ENCODE measurements around the gene TTC13. TPM values are rescaled to one million over a fixed set of nuclear protein-coding genes. Genes with fewer than 3 reads are reported as not detected.
A peak's percentile ranks its signal among the peaks of the same experiment; 100 is the strongest.

The TTC13 gene
- total RNA-seq, 1 experiment from 2014 or later: 20.2 TPM

DNA sequence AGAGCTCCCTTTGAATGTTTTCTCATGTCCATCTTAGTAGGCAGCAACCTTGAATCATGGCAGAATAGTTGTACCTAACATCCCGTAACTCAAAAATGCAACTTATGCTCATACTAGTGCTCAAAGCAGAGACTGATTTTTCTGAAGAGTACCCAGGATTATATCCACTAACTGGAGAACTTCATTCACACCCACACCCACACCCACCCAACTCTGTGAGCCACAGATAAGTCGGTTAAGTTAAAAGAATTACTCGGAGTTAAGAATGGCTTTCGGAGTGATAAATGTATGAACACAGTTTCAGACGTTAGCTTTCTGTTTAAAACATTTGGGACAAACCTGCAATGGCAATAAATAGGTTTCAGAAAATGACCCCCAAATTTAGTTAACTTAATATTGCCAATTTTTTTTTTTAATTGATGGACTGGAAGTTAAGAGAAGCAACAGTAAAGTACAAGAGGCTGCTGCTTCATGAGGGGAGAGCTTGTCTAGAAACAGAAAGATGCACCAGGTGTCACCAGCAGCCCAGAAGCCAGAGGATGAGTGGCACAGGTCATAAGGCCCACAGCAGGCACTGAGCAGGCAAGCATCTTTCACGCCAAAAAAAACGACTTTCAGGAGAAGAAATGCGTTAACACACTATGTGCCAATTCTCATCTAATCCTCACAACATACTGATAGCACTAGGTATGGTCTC lies 61.9 kb downstream of the TTC13 start:
- no peak for ATAC-seq
- BruUV-seq (replicated peaks): no TSS peak
- ChIA-PET POLR2A (ENCODE audit: unreplicated experiment) (no interaction called here), CTCF (no interaction called here)
- H3K9ac ChIP-seq (ENCODE audit: low read length): no peak overlapping the region
- H3K4me2 ChIP-seq (ENCODE audit: low read length): no peak overlapping the region
- intact Hi-C loops (cut with micrococcal nuclease): loop anchor here (1.0 to 5.0 kb wide), 4 partner anchors 50 to 295 kb away; no protein-coding TSS in a partner anchor
- no peaks in the 10 kb centered on the region for H3F3A ChIP-seq (ENCODE audit: low read length, unreplicated experiment)
- H3K36me3 ChIP-seq (ENCODE audit: low read depth, low read length): peaks cover 15% of the 10 kb centered on the region; the same call in 1 of the 2 replicates
- no peak overlapping the region for H2AFZ ChIP-seq (ENCODE audit: low read length)
- H3K9me2 ChIP-seq (replicated peaks; ENCODE audit: low read length): no peaks in the 10 kb centered on the region
- H3K27ac ChIP-seq (ENCODE audit: low read length): no peak overlapping the region
- no peaks in the 10 kb centered on the region for H3K27me3 ChIP-seq (ENCODE audit: low read length)
- H3K9me3 ChIP-seq (ENCODE audit: low read length): no peaks in the 10 kb centered on the region
- H3K4me1 ChIP-seq (ENCODE audit: insufficient read depth, low read length): no peaks in the 10 kb centered on the region
- no peak overlapping the region for H3K4me3 ChIP-seq (ENCODE audit: low read length)
- TF ChIP-seq EZH2 (IDR thresholded peaks at IDR 0.05; ENCODE audit: low read length, unreplicated experiment) (no peak), EZH2phosphoT487 (IDR thresholded peaks at IDR 0.05; ENCODE audit: borderline replicate concordance, low read length) (no peak)
- TF ChIP-seq, protein P1, sequence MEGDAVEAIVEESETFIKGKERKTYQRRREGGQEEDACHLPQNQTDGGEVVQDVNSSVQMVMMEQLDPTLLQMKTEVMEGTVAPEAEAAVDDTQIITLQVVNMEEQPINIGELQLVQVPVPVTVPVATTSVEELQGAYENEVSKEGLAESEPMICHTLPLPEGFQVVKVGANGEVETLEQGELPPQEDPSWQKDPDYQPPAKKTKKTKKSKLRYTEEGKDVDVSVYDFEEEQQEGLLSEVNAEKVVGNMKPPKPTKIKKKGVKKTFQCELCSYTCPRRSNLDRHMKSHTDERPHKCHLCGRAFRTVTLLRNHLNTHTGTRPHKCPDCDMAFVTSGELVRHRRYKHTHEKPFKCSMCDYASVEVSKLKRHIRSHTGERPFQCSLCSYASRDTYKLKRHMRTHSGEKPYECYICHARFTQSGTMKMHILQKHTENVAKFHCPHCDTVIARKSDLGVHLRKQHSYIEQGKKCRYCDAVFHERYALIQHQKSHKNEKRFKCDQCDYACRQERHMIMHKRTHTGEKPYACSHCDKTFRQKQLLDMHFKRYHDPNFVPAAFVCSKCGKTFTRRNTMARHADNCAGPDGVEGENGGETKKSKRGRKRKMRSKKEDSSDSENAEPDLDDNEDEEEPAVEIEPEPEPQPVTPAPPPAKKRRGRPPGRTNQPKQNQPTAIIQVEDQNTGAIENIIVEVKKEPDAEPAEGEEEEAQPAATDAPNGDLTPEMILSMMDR (conservative IDR thresholded peaks at IDR 0.05; ENCODE audit: low read depth, low read length): no peak
- DNase-seq: no peak
- no peaks in the 10 kb centered on the region for H4K20me1 ChIP-seq (ENCODE audit: low read length)
- H3K79me2 ChIP-seq (ENCODE audit: low read length): no peaks in the 10 kb centered on the region

DNA sequence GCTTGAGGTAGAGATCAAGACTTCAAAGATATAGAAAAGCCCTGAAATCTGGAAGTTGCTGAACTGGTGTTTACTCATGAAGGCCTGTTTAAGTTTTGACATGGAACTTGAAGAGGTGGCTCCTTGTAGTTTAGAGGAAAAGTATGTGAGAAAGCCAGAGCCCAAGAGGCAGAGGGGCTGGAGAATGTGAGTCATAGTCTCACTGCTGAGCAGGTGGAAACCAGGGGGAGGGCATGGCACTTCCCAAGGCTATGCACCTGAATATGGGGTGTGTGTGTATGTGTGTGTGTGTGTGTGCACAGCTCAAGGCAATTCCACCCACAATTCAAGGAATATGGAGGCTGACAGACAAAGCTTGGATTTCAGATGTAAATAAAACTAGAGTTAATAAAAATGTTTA lies 63.6 kb downstream of the TTC13 start:
- no peaks in the 10 kb centered on the region for H3K9me3 ChIP-seq (ENCODE audit: low read length)
- ATAC-seq (no peak), DNase-seq (no peak)
- no peak overlapping the region for H3K4me2 ChIP-seq (ENCODE audit: low read length)
- POLR2A ChIA-PET (ENCODE audit: unreplicated experiment): no interaction called here
- intact Hi-C loops (cut with micrococcal nuclease): loop anchor here (5.0 kb wide), 1 partner anchor 177 kb away; no protein-coding TSS in a partner anchor
- H3K27me3 ChIP-seq (ENCODE audit: low read length): no peaks in the 10 kb centered on the region
- H3K9me2 ChIP-seq (replicated peaks; ENCODE audit: low read length): no peaks in the 10 kb centered on the region
- no TSS peak for BruUV-seq (replicated peaks)
- no peak overlapping the region for H3K27ac ChIP-seq (ENCODE audit: low read length)
- no peaks in the 10 kb centered on the region for H4K20me1 ChIP-seq (ENCODE audit: low read length)
- TF ChIP-seq, protein P1 (conservative IDR thresholded peaks at IDR 0.05; ENCODE audit: low read depth, low read length): no peak
- TF ChIP-seq EZH2phosphoT487 (IDR thresholded peaks at IDR 0.05; ENCODE audit: borderline replicate concordance, low read length) (no peak), EZH2 (IDR thresholded peaks at IDR 0.05; ENCODE audit: low read length, unreplicated experiment) (no peak)
- H3K4me1 ChIP-seq (ENCODE audit: insufficient read depth, low read length): no peaks in the 10 kb centered on the region
- no peak overlapping the region for H3K9ac ChIP-seq (ENCODE audit: low read length)
- H3F3A ChIP-seq (ENCODE audit: low read length, unreplicated experiment): no peaks in the 10 kb centered on the region
- no peak overlapping the region for H3K4me3 ChIP-seq (ENCODE audit: low read length)
- CTCF ChIA-PET: no interaction called here
- H2AFZ ChIP-seq (ENCODE audit: low read length): no peak overlapping the region
- H3K36me3 ChIP-seq (ENCODE audit: low read depth, low read length): peaks cover 6% of the 10 kb centered on the region; the same call in 1 of the 2 replicates
- no peaks in the 10 kb centered on the region for H3K79me2 ChIP-seq (ENCODE audit: low read length)

DNA sequence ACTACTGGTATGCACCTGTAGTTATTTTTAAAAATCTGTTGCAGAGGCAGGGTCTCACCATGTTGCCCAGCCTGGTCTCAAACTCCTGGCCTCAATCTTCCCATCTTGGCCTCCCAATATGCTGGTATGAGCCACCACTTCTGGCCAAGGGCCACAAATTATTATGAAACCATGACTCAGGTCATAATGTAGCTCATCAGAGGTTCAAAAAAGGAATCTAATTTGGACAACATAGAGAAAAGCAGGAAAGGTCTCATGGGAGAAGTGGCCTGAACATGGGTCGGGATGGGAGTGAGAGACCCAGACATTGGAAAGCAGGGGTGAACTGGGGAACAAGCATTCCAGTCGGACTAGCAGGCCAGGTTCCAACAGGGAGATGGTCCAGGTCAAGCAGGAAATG lies 65.2 kb downstream of the TTC13 start:
- POLR2A ChIA-PET (ENCODE audit: unreplicated experiment): no interaction called here
- no TSS peak for BruUV-seq (replicated peaks)
- DNase-seq: peak; percentile 44

More for the DNA sequence above, 65.2 kb downstream of the TTC13 start:
- Histone ChIP-seq H3K79me2 (ENCODE audit: low read length) (no peaks in the 10 kb centered on the region), H3K27me3 (ENCODE audit: low read length) (no peaks in the 10 kb centered on the region), H2AFZ (ENCODE audit: low read length) (no peak overlapping the region), H3K9me3 (ENCODE audit: low read length) (no peaks in the 10 kb centered on the region), H3K4me1 (ENCODE audit: insufficient read depth, low read length) (no peaks in the 10 kb centered on the region), H3K9me2 (replicated peaks; ENCODE audit: low read length) (no peaks in the 10 kb centered on the region), H3K4me3 (ENCODE audit: low read length) (no peak overlapping the region), H3K4me2 (ENCODE audit: low read length) (no peak overlapping the region), H3K27ac (ENCODE audit: low read length) (no peak overlapping the region), H3K9ac (ENCODE audit: low read length) (no peak overlapping the region), H4K20me1 (ENCODE audit: low read length) (no peaks in the 10 kb centered on the region), H3K36me3 (ENCODE audit: low read depth, low read length) (peaks cover 11% of the 10 kb centered on the region), H3F3A (ENCODE audit: low read length, unreplicated experiment) (no peaks in the 10 kb centered on the region)
- intact Hi-C loops (cut with micrococcal nuclease): no loop called here
- CTCF ChIA-PET: no interaction called here
- ATAC-seq: no peak
- no peak for TF ChIP-seq EZH2phosphoT487 (IDR thresholded peaks at IDR 0.05; ENCODE audit: borderline replicate concordance, low read length)
- TF ChIP-seq EZH2 (IDR thresholded peaks at IDR 0.05; ENCODE audit: low read length, unreplicated experiment): no peak
- TF ChIP-seq, protein P1 (conservative IDR thresholded peaks at IDR 0.05; ENCODE audit: low read depth, low read length): no peak
